Neutrophil (primary cell): ENCODE results near the gene PLCG1.

Experiments used
- H3K27ac ChIP-seq: fragments of 200-600 bp; sonication (generic); 2 replicates; pipeline ENCODE4 v1.5.1; 2016; ENCODE audit warnings: mild to moderate bottlenecking, moderate library complexity
- H3K27me3 ChIP-seq: fragments of 200-600 bp; sonication (generic); 2 replicates; pipeline ENCODE4 v1.6.0; 2016; ENCODE audit warnings: mild to moderate bottlenecking
- H3K36me3 ChIP-seq: fragments of 200-600 bp; sonication (generic); 2 replicates; pipeline ENCODE4 v1.5.1; 2017
- H3K4me1 ChIP-seq, 2 experiments: fragments of 200-600 bp in 1 of 2; sonication (generic) in 1 of 2; 1 replicate in 1 of 2; 2 replicates in 1 of 2; pipeline versions ENCODE4 v1.5.1 to v1.6.1; 2013 to 2016; ENCODE audit warnings: low read depth in 1 of 2, low read length in 1 of 2, mild to moderate bottlenecking in 1 of 2, moderate library complexity in 1 of 2; ENCODE audit not compliant: control insufficient read depth in 1 of 2, insufficient read depth in 1 of 2
- H3K4me3 ChIP-seq, 2 experiments: fragments of 200-600 bp in 1 of 2; sonication (generic) in 1 of 2; 1 replicate in 1 of 2; 2 replicates in 1 of 2; pipeline ENCODE4 v1.5.1; 2013 to 2016; ENCODE audit warnings: low read depth in 1 of 2, low read length in 1 of 2, mild to moderate bottlenecking in 1 of 2, moderate library complexity in 1 of 2
- H3K9me3 ChIP-seq: fragments of 200-600 bp; sonication (generic); 2 replicates; pipeline ENCODE4 v1.5.1; 2016
- TF ChIP-seq, protein P1 (sequence below): fragments of 200-600 bp; sonication (generic); IDR thresholded peaks from 2 replicates; pipeline ENCODE4 v1.5.1; 2016; ENCODE audit warnings: antibody characterized with exemption

The PLCG1 gene

DNA sequence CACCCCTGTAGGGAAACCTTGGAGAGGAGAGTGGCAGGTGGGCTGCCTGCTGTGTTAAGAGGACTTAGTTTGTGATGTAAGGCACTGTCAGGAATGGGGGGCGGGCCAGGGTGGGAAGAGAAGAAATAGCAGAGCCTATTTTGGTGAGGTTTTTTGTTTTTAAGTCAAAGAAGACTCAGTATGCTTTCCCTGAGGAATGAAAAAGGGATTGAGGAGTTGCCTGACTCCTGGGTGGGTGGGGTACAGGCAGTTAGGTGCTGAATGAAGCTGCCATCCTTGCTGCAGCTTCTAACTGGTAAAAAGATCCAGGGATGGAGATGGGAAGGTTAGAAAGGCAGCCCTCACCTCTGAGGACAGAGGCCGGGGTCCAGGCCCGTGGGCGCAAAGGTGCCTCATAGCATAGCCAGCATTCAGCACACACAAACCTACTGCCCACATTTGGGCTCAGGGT is 37.9 kb downstream of the PLCG1 start:
- H3K36me3 ChIP-seq, result no peaks in the 10 kb centered on the region
- no peak overlapping the region for H3K27ac ChIP-seq

DNA sequence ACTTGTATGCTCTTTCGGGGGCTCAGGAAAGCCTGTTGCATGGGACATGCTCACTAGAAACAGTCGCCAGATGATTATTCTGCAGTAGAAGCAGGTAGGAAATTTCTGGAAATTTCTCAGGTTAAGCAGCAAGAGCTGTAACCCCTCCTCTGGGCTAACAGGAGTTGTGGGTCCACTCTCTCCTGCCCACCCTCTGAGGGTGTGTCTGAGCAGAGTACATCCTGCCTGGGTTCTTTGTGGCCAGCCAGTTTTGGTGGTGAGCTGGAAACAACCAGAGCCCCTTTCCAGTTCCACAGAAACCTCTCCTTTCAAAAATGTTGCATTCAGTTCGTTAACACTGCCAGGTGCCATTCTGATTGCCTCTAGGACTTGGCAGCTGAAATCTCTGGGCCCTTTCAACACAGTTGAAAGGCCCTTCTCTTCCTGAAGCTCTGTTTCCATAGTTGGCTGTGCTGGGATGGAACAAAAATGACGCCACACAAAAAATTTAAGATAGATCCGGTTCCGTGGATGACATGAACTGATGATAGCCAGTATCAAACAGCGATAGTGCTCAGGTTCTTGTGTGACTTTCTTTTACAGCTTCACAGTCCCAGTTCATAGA is 38.5 kb downstream of the PLCG1 start:
- H3K27me3 ChIP-seq, result no peaks in the 10 kb centered on the region
- H3K36me3 ChIP-seq, result no peaks in the 10 kb centered on the region
- H3K4me3 ChIP-seq, result no peak overlapping the region
- no peaks in the 10 kb centered on the region for H3K9me3 ChIP-seq
- TF ChIP-seq, protein P1, sequence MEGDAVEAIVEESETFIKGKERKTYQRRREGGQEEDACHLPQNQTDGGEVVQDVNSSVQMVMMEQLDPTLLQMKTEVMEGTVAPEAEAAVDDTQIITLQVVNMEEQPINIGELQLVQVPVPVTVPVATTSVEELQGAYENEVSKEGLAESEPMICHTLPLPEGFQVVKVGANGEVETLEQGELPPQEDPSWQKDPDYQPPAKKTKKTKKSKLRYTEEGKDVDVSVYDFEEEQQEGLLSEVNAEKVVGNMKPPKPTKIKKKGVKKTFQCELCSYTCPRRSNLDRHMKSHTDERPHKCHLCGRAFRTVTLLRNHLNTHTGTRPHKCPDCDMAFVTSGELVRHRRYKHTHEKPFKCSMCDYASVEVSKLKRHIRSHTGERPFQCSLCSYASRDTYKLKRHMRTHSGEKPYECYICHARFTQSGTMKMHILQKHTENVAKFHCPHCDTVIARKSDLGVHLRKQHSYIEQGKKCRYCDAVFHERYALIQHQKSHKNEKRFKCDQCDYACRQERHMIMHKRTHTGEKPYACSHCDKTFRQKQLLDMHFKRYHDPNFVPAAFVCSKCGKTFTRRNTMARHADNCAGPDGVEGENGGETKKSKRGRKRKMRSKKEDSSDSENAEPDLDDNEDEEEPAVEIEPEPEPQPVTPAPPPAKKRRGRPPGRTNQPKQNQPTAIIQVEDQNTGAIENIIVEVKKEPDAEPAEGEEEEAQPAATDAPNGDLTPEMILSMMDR, result no peak
- H3K4me1 ChIP-seq, result no peaks in the 10 kb centered on the region
- no peak overlapping the region for H3K27ac ChIP-seq

More for the DNA sequence above, 37.9 kb downstream of the PLCG1 start:
- H3K4me1 ChIP-seq, result no peaks in the 10 kb centered on the region
- no peak overlapping the region for H3K4me3 ChIP-seq
- H3K9me3 ChIP-seq, result no peaks in the 10 kb centered on the region
- TF ChIP-seq, protein P1, result no peak
- H3K27me3 ChIP-seq, result no peaks in the 10 kb centered on the region

DNA sequence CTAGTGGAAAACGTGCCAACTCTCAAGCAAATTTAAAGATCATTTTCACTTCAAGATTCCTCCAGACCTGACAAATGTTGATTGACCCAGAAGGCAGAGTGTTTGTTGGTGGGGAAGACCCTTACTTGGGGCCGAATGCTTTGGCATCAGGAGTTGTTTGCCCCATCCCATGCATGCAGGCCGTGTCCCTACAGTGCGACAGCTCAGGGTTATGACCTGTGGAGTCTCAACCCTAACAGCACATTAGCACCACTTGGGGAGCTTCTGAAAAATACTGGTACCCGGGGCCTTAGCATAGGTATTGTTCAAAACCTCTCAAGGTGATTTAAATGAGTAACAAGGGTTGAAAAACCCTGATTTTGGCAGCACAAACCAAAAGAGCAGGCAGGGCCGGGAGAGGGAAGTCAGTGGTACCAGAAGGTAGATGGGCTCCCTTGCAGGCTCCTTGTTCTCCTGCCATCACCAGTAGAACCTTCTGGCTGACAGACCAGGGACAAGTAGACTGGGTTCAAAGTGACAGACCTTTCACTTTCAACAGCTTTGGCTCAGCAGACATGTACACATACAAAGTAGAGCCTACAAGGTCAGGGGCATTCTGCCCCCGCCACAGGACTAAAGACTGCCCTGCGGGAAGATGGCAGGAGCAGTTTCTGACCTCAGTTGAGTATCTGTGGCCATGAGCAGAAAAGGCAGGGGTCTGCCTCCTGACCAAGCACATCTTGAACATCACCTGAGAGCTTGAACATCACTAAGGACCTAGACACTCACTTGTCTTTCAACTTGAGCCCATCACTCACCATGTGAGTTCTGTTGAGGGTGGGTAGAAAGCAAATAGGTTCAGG is 39.6 kb downstream of the PLCG1 start:
- no peaks in the 10 kb centered on the region for H3K27me3 ChIP-seq
- H3K27ac ChIP-seq, result no peak overlapping the region
- TF ChIP-seq, protein P1, result no peak

DNA sequence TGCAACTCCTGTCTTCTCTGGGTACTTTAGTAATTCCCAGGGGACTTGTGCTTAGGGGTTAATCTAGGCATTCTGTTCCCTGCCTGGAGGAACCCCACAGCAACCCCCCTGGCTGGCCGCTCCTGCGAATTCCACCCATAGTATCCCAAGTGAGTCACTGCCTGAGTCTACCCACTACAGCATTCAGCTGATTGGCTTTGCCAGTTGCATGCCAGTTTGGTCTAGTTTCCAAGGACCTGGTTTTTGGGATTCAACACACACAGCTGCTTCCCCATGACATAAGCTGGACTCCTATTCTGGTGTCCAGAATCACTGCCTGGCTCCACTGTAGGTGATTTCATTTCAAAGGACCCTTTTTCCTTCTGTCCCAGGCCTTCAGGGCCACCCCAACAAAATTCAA is 40.3 kb downstream of the PLCG1 start:
- TF ChIP-seq, protein P1, result no peak
- Histone ChIP-seq H3K27me3 (no peaks in the 10 kb centered on the region), H3K36me3 (no peaks in the 10 kb centered on the region), H3K4me1 (no peaks in the 10 kb centered on the region), H3K27ac (no peak overlapping the region), H3K4me3 (no peak overlapping the region), H3K9me3 (no peaks in the 10 kb centered on the region)

More for the DNA sequence above, 39.6 kb downstream of the PLCG1 start:
- Histone ChIP-seq H3K9me3 (no peaks in the 10 kb centered on the region), H3K4me3 (no peak overlapping the region), H3K4me1 (no peaks in the 10 kb centered on the region), H3K36me3 (no peaks in the 10 kb centered on the region)

DNA sequence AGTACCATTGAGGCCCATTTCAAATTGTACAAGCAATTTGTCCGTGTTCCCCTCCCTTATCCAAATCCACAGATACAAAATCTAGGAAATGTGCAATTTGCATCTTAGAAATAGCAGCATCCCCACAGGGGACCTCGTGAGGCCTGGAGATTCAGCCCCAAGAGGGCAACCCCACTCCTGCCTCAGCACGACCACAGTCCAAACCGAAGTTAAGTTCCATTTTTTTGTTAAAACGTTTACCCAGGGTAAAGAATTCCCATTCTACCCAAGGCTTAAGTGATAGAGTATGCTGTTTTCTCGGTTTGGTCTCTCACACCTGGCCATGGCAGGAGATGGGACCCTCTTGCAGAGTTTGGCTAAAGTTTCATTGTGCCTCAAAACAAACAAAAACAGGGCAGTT is 41.2 kb downstream of the PLCG1 start:
- H3K36me3 ChIP-seq, result no peaks in the 10 kb centered on the region
- no peaks in the 10 kb centered on the region for H3K4me1 ChIP-seq
- no peak overlapping the region for H3K27ac ChIP-seq

More for the DNA sequence above, 41.2 kb downstream of the PLCG1 start:
- Histone ChIP-seq H3K9me3 (no peaks in the 10 kb centered on the region), H3K4me3 (no peak overlapping the region), H3K27me3 (no peaks in the 10 kb centered on the region)
- TF ChIP-seq, protein P1, result no peak
